ENCODE measurements around the gene UTRN. TPM values are rescaled to one million over a fixed set of nuclear protein-coding genes. Genes with fewer than 3 reads are reported as not detected.
A peak's percentile ranks its signal among the peaks of the same experiment; 100 is the strongest.

Gene UTRN
- total RNA-seq, 1 experiment from 2014 or later: 10.7 TPM

GRCh38 chr6:144310765-144311164 is 25.6 kb downstream of the UTRN start:
- H3K4me3 ChIP-seq (ENCODE audit: low read length): no peak overlapping the region
- H3K4me1 ChIP-seq (ENCODE audit: low read length): peaks cover 14% of the 10 kb centered on the region
- H3K4me2 ChIP-seq (ENCODE audit: low read depth, low read length, poor library complexity, severe bottlenecking): no peak overlapping the region
- H3K9ac ChIP-seq (ENCODE audit: low read length): no peak overlapping the region
- no peaks in the 10 kb centered on the region for H3K79me2 ChIP-seq (ENCODE audit: low read length)
- DNase-seq: no peak
- no peaks in the 10 kb centered on the region for H3K9me2 ChIP-seq (replicated peaks; ENCODE audit: insufficient read depth, low read length)
- no peaks in the 10 kb centered on the region for H3K9me3 ChIP-seq (ENCODE audit: low read length)
- H2AFZ ChIP-seq (ENCODE audit: low read length): no peak overlapping the region
- no peaks in the 10 kb centered on the region for H3K36me3 ChIP-seq (ENCODE audit: insufficient read depth, low read length)
- H3K27ac ChIP-seq (ENCODE audit: low read length): no peak overlapping the region
- H3K27me3 ChIP-seq (ENCODE audit: low read length): no peaks in the 10 kb centered on the region
- no peaks in the 10 kb centered on the region for H4K20me1 ChIP-seq (ENCODE audit: insufficient read depth, low read depth, low read length)

- H4K20me1 ChIP-seq (ENCODE audit: insufficient read depth, low read depth, low read length): no peaks in the 10 kb centered on the region
- no peaks in the 10 kb centered on the region for H3K36me3 ChIP-seq (ENCODE audit: insufficient read depth, low read length)
- H3K79me2 ChIP-seq (ENCODE audit: low read length): no peaks in the 10 kb centered on the region
- H3K4me1 ChIP-seq (ENCODE audit: low read length): peaks cover 11% of the 10 kb centered on the region
- no peak overlapping the region for H3K27ac ChIP-seq (ENCODE audit: low read length)
- no peak overlapping the region for H2AFZ ChIP-seq (ENCODE audit: low read length)
- H3K27me3 ChIP-seq (ENCODE audit: low read length): no peaks in the 10 kb centered on the region
- H3K4me3 ChIP-seq (ENCODE audit: low read length): no peak overlapping the region
- H3K9ac ChIP-seq (ENCODE audit: low read length): no peak overlapping the region
- no peak overlapping the region for H3K4me2 ChIP-seq (ENCODE audit: low read depth, low read length, poor library complexity, severe bottlenecking)
- peak; percentile 51 for DNase-seq
- no peaks in the 10 kb centered on the region for H3K9me3 ChIP-seq (ENCODE audit: low read length)
- no peaks in the 10 kb centered on the region for H3K9me2 ChIP-seq (replicated peaks; ENCODE audit: insufficient read depth, low read length)
These were observed 26.2 kb downstream of the UTRN start for GRCh38 chr6:144311361-144311760.

- Histone ChIP-seq H2AFZ (ENCODE audit: low read length) (no peak overlapping the region), H3K4me3 (ENCODE audit: low read length) (no peak overlapping the region), H3K27me3 (ENCODE audit: low read length) (no peaks in the 10 kb centered on the region), H3K4me1 (ENCODE audit: low read length) (peaks cover 11% of the 10 kb centered on the region), H3K27ac (ENCODE audit: low read length) (no peak overlapping the region), H3K9ac (ENCODE audit: low read length) (no peak overlapping the region), H3K9me3 (ENCODE audit: low read length) (no peaks in the 10 kb centered on the region), H3K79me2 (ENCODE audit: low read length) (no peaks in the 10 kb centered on the region), H3K4me2 (ENCODE audit: low read depth, low read length, poor library complexity, severe bottlenecking) (no peak overlapping the region), H4K20me1 (ENCODE audit: insufficient read depth, low read depth, low read length) (no peaks in the 10 kb centered on the region), H3K9me2 (replicated peaks; ENCODE audit: insufficient read depth, low read length) (no peaks in the 10 kb centered on the region), H3K36me3 (ENCODE audit: insufficient read depth, low read length) (no peaks in the 10 kb centered on the region)
- DNase-seq: no peak
These were observed 28.9 kb downstream of the UTRN start for GRCh38 chr6:144314003-144314485.

DNA sequence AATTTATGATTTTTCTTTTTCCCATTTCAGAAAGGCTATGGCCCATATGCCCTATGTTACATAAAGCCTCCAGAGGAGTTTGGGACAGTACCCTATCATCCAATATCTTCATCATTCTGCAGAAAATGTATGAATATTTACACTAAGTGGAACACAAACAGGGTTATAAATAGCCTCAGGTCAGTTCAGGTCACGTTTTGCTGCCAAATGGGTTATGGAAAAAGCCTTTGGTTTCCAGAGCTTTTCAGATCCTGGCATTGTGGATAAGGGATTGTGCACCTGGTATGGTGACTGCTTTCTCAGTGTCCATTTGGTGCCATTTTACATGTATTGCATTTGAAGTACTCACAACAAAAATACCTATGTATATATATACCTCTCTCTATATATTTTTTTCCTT is 29.4 kb downstream of the UTRN start:
- Histone ChIP-seq H3K27me3 (ENCODE audit: low read length) (no peaks in the 10 kb centered on the region), H3K4me2 (ENCODE audit: low read depth, low read length, poor library complexity, severe bottlenecking) (no peak overlapping the region), H3K9me2 (replicated peaks; ENCODE audit: insufficient read depth, low read length) (no peaks in the 10 kb centered on the region)

GRCh38 chr6:144315226-144315980 is 30.3 kb downstream of the UTRN start:
- Histone ChIP-seq H3K79me2 (ENCODE audit: low read length) (no peaks in the 10 kb centered on the region), H3K9ac (ENCODE audit: low read length) (no peak overlapping the region), H4K20me1 (ENCODE audit: insufficient read depth, low read depth, low read length) (no peaks in the 10 kb centered on the region), H3K36me3 (ENCODE audit: insufficient read depth, low read length) (no peaks in the 10 kb centered on the region), H2AFZ (ENCODE audit: low read length) (no peak overlapping the region), H3K4me3 (ENCODE audit: low read length) (no peak overlapping the region), H3K4me1 (ENCODE audit: low read length) (peaks cover 11% of the 10 kb centered on the region), H3K9me3 (ENCODE audit: low read length) (no peaks in the 10 kb centered on the region), H3K27ac (ENCODE audit: low read length) (no peak overlapping the region), H3K27me3 (ENCODE audit: low read length) (no peaks in the 10 kb centered on the region), H3K9me2 (replicated peaks; ENCODE audit: insufficient read depth, low read length) (no peaks in the 10 kb centered on the region), H3K4me2 (ENCODE audit: low read depth, low read length, poor library complexity, severe bottlenecking) (no peak overlapping the region)
- no peak for DNase-seq

More for the DNA sequence above, 29.4 kb downstream of the UTRN start:
- DNase-seq: no peak
- H3K79me2 ChIP-seq (ENCODE audit: low read length): no peaks in the 10 kb centered on the region
- no peak overlapping the region for H3K9ac ChIP-seq (ENCODE audit: low read length)
- H3K9me3 ChIP-seq (ENCODE audit: low read length): no peaks in the 10 kb centered on the region
- H4K20me1 ChIP-seq (ENCODE audit: insufficient read depth, low read depth, low read length): no peaks in the 10 kb centered on the region
- no peaks in the 10 kb centered on the region for H3K36me3 ChIP-seq (ENCODE audit: insufficient read depth, low read length)
- no peak overlapping the region for H2AFZ ChIP-seq (ENCODE audit: low read length)
- no peak overlapping the region for H3K4me3 ChIP-seq (ENCODE audit: low read length)
- H3K27ac ChIP-seq (ENCODE audit: low read length): no peak overlapping the region
- peaks cover 11% of the 10 kb centered on the region for H3K4me1 ChIP-seq (ENCODE audit: low read length)

DNA sequence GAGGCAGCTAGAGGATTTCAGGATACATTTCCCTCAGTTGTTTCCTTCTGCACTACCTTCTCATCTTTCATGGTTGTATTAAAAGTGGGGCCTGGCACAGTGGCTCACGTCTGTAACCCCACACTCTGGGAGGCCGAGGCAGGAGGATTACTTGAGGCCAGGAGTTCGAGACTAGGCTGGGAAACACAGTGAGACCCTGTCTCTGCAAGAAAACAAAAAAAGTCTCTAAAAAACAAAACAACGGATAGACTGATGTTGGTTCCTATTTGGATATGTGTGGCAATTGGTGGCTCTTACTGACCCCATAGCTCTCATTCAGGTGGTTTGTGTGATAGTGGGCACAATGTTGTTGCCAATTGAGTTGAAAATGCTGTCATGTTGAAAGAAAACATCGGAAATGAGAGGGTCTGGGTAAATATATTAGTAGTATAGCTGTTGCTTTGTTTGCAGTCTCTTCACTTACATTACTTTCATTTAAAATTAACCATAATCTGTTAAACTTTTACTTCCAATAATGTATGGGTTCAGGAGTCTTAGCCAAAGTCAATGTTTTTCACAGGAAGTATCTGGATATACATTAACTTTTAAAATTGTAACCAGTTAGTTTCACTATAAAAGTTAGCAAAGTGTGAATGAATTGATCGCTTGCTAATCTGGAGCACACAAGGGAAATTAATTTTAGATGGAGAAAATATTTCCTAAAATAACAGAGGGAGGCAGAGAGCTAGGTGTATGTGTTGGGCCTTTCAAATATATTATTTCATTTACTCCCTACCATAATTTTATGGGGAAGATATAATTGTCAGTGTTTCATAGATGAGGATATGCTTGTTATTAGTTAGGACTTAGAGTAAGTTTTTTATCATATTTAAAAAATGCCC is 31.1 kb downstream of the UTRN start:
- Histone ChIP-seq H3K4me3 (ENCODE audit: low read length) (no peak overlapping the region), H2AFZ (ENCODE audit: low read length) (no peak overlapping the region), H3K4me1 (ENCODE audit: low read length) (peaks cover 6% of the 10 kb centered on the region), H3K79me2 (ENCODE audit: low read length) (no peaks in the 10 kb centered on the region), H3K9ac (ENCODE audit: low read length) (no peak overlapping the region), H3K9me2 (replicated peaks; ENCODE audit: insufficient read depth, low read length) (no peaks in the 10 kb centered on the region), H3K27me3 (ENCODE audit: low read length) (no peaks in the 10 kb centered on the region), H3K9me3 (ENCODE audit: low read length) (no peaks in the 10 kb centered on the region), H3K36me3 (ENCODE audit: insufficient read depth, low read length) (no peaks in the 10 kb centered on the region), H3K4me2 (ENCODE audit: low read depth, low read length, poor library complexity, severe bottlenecking) (no peak overlapping the region), H4K20me1 (ENCODE audit: insufficient read depth, low read depth, low read length) (no peaks in the 10 kb centered on the region), H3K27ac (ENCODE audit: low read length) (no peak overlapping the region)
- no peak for DNase-seq

DNA sequence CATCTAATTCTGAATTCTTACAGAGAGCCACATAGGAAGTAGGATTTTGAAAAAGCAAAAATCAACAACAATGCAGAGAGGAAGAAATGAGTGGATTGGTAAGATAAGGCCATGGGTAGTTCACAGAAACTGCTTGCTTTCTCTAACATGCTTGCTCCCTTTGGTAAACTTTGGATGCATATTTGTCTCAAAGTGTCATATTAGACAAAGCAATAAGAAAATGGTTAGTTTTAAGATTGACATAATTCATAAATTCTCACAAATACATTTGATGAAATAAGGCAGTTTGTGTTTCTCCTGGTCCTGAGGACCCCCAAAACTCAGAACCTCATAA is 31.7 kb downstream of the UTRN start:
- Histone ChIP-seq H3K36me3 (ENCODE audit: insufficient read depth, low read length) (no peaks in the 10 kb centered on the region), H3K4me1 (ENCODE audit: low read length) (peaks cover under 1% of the 10 kb centered on the region), H3K79me2 (ENCODE audit: low read length) (no peaks in the 10 kb centered on the region), H3K9me2 (replicated peaks; ENCODE audit: insufficient read depth, low read length) (no peaks in the 10 kb centered on the region), H3K27ac (ENCODE audit: low read length) (no peak overlapping the region), H3K4me3 (ENCODE audit: low read length) (no peak overlapping the region), H3K9ac (ENCODE audit: low read length) (no peak overlapping the region), H3K27me3 (ENCODE audit: low read length) (no peaks in the 10 kb centered on the region), H3K9me3 (ENCODE audit: low read length) (no peaks in the 10 kb centered on the region), H3K4me2 (ENCODE audit: low read depth, low read length, poor library complexity, severe bottlenecking) (no peak overlapping the region), H4K20me1 (ENCODE audit: insufficient read depth, low read depth, low read length) (no peaks in the 10 kb centered on the region), H2AFZ (ENCODE audit: low read length) (no peak overlapping the region)
- no peak for DNase-seq

DNA sequence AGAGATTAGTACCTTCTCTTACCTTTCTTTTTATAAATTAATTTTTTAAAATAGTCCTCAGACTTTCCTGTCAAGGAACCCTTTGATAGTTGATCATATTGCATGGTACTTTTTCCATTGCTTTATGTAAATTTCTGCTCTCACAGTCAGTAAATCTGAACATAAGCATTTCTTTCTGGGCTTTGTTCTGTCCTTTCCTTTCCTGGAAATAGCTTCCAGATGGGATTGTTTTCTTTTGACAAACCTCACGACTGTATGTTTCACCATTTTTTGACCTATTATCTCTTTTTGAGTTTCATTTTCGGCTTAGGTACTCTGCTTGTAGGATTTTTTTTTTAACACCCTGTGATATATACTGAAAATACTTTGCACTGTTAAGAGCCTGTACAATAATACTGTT is 32.6 kb downstream of the UTRN start:
- no peak overlapping the region for H2AFZ ChIP-seq (ENCODE audit: low read length)
- H3K4me3 ChIP-seq (ENCODE audit: low read length): no peak overlapping the region
- no peak for DNase-seq
- no peaks in the 10 kb centered on the region for H3K9me3 ChIP-seq (ENCODE audit: low read length)
- no peak overlapping the region for H3K9ac ChIP-seq (ENCODE audit: low read length)
- H3K9me2 ChIP-seq (replicated peaks; ENCODE audit: insufficient read depth, low read length): no peaks in the 10 kb centered on the region
- H3K36me3 ChIP-seq (ENCODE audit: insufficient read depth, low read length): no peaks in the 10 kb centered on the region
- H3K27ac ChIP-seq (ENCODE audit: low read length): no peak overlapping the region
- H4K20me1 ChIP-seq (ENCODE audit: insufficient read depth, low read depth, low read length): no peaks in the 10 kb centered on the region
- no peak overlapping the region for H3K4me2 ChIP-seq (ENCODE audit: low read depth, low read length, poor library complexity, severe bottlenecking)
- H3K79me2 ChIP-seq (ENCODE audit: low read length): no peaks in the 10 kb centered on the region
- H3K4me1 ChIP-seq (ENCODE audit: low read length): no peaks in the 10 kb centered on the region
- no peaks in the 10 kb centered on the region for H3K27me3 ChIP-seq (ENCODE audit: low read length)

Data from Karpas-422 (cell line).